ENCODE data around the gene SH3BP4.

Gene SH3BP4

DNA sequence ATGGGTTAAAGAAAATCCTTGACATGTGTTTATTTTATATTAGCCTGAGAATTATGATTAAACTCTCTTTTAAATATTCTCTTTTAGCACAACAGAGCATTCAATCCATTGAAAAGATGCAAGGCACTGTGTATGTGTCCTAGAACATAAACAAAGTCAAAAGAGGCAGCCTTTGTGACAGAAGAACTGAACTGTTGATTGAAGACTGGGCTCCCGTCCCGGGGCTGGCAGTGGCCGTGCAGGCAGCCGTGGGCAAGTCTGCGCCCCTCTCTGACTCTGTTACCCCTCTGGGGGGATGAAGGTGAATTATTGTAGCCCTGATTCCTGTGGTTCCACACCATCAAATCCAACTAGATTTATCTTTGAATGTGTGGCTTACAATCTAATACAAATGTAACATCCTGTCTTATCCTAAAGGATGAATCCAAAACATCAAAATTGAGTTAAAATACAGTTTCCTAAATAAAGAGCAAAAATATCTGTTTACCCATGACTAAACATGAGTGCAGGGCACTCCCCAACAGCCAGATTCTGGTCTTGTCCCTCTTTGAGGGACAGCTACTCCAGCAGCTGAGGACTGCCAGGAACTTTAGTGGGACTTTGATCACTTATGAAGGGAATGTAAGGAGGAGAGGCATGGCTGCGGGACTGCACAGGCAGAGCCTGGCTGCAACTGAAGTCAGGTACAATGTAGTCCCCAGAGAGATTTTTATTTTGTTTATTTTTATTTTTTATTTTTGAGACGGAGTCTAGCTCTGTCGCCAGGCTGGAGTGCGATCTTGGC lies 37.3 kb upstream of the SH3BP4 start:
- TF ChIP-seq, protein P1, sequence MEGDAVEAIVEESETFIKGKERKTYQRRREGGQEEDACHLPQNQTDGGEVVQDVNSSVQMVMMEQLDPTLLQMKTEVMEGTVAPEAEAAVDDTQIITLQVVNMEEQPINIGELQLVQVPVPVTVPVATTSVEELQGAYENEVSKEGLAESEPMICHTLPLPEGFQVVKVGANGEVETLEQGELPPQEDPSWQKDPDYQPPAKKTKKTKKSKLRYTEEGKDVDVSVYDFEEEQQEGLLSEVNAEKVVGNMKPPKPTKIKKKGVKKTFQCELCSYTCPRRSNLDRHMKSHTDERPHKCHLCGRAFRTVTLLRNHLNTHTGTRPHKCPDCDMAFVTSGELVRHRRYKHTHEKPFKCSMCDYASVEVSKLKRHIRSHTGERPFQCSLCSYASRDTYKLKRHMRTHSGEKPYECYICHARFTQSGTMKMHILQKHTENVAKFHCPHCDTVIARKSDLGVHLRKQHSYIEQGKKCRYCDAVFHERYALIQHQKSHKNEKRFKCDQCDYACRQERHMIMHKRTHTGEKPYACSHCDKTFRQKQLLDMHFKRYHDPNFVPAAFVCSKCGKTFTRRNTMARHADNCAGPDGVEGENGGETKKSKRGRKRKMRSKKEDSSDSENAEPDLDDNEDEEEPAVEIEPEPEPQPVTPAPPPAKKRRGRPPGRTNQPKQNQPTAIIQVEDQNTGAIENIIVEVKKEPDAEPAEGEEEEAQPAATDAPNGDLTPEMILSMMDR (IDR thresholded peaks at IDR 0.05; ENCODE audit: low read depth, low read length): no peak
- DNase-seq (ENCODE audit: extremely low read depth, low read depth): no peak

DNA sequence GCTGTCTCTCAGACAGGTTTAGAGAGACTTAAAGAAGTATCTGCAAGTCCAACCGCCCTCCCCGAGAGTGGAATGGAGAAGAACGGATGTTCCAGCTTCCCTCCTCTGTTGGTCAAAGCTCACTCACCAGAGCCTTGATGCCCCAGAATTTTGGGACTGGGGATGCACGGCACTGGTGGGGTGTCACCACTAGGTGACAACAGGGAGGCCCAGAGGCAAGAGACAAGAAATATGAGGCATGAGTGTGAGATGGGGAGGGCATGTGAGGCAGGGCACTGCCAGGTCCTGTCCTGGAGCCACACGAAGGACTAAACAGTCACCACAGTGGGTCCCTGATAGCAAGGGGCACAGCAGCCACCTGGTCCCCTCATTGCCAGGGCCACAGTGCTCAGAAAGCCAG lies 35.1 kb upstream of the SH3BP4 start:
- TF ChIP-seq, protein P1 (IDR thresholded peaks at IDR 0.05; ENCODE audit: low read depth, low read length): no peak
- DNase-seq (ENCODE audit: extremely low read depth, low read depth): no peak

DNA sequence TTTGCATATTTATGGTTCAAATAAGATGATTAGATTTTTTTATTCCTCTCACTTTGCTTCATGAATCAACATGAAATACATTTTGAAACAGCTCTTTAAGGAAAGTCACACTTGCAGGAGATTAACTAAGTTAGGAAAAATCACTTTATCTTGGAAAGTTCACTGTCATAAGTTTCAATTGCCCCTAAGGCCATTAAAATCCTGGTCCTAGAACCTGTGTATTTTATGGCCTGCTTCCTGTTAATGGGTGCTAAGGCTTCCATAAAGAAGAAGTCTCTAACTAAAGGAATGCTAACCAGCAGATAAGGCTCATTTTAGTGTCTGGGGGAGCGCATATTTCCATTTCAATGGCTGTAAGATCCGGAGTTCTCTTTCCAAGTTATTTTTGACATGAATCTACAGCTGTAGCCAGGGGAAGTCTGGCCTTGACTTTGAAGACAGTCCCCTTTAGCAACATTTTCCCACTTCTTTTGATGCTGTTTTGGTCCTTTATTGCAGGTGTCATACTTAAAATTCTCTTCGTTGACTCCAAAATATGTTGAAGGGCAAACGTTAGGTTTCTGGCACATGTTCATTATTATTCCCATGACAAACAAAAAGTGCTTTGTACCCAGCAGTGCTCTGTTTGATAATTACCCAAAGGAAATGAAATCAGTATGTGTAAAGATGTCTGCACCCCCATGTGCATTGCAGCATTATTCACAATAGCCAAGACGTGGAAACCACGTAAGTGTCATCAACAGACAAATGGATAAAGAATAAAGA lies 34.4 kb upstream of the SH3BP4 start:
- DNase-seq (ENCODE audit: extremely low read depth, low read depth): no peak
- TF ChIP-seq, protein P1 (IDR thresholded peaks at IDR 0.05; ENCODE audit: low read depth, low read length): no peak

DNA sequence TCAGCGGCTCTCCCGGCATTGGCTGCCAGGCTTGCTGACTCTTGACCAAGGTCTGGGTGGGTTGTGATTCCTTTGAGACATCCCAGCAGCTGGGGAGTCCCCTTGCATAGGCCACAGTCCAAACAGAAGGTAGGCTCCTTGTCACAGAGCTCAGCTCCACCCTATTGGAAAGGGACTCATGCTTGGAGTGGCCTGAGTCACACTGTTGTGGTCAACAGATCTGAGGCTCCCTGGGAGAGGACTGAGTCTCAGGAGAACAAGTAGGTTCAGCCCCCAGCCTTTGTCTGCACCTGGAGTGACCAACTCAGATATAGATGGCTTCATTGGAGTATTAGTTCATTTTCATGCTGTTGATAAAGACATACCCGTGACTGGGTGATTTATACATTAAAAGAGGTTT lies 32.1 kb upstream of the SH3BP4 start:
- TF ChIP-seq, protein P1 (IDR thresholded peaks at IDR 0.05; ENCODE audit: low read depth, low read length): no peak
- no peak for DNase-seq (ENCODE audit: extremely low read depth, low read depth)

DNA sequence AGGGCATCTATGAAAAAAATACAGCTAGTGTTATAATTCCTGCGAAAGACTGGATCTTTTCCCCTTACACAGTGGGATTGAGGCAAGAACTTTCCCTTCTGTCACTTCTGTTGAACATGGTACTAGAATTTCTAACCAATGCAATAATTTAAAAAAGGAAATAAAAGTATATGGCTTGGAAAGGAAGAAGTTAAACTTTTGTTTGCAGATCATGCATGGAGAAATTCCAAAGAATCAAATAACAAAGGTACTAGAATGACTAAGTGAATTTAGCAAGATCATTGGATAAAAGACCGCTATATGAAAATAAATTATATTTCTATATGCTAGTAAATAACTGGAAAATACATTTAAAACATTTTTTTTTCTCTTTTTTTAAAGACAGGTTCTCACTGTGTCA lies 31.0 kb upstream of the SH3BP4 start:
- DNase-seq (ENCODE audit: extremely low read depth, low read depth): no peak
- TF ChIP-seq, protein P1 (IDR thresholded peaks at IDR 0.05; ENCODE audit: low read depth, low read length): no peak

DNA sequence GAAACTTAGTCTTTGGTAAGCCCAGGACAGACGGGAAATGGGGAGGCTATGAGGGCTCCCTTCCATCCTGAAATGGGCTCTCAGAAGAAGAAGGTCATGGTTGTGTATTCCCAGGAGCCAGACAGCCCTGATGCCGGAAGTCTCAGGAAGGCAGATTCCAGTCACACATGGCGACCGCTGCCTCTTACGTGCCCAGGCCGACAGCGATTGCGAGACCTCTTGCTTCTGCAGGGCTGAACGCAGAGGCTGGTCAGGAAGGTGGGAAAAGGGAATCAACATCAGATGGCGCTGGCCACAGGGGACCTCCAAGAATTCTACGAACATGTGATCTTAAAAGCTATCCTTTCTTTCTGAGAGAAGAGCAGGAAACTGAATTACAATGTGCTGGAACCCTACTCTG lies 22.8 kb upstream of the SH3BP4 start:
- DNase-seq (ENCODE audit: extremely low read depth, low read depth): no peak
- TF ChIP-seq, protein P1 (IDR thresholded peaks at IDR 0.05; ENCODE audit: low read depth, low read length): no peak

DNA sequence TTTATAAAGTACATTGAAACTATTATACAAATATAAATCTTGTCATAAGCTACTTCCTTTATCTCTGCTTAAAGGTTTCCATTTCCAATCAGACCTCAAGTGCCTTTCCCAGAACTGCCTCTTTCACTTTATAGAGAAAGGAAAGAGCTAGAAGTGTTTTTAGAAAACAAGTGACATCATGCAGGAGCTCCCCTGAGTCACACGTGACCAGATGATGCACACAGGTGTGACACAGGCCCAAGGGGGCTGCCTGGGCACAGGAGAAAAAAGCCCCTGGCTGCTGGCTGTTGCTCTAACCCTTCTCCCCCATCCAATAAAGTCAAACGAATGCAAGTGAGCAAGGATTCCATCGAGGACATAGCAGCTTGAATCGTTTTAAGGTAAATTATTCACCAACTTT lies 21.4 kb upstream of the SH3BP4 start:
- no peak for DNase-seq (ENCODE audit: extremely low read depth, low read depth)
- TF ChIP-seq, protein P1 (IDR thresholded peaks at IDR 0.05; ENCODE audit: low read depth, low read length): no peak
